ENCODE measurements around the gene PHLPP1.

PHLPP1 gene

GRCh38 chr18:62730941-62731340 lies 15.6 kb downstream of the PHLPP1 start:
- H3K4me3 ChIP-seq, result no peak overlapping the region
- H3K4me1 ChIP-seq, result peaks cover 0 to 22% (median 3%) of the 10 kb centered on the region in 4 donors
- H3K9me3 ChIP-seq, result peaks cover 0 to 9% (median 5%) of the 10 kb centered on the region in 3 donors
- no peaks in the 10 kb centered on the region for H3K27me3 ChIP-seq
- intact Hi-C loops (cut with DNase I; ENCODE audit: low total_unique reads), result no loop called here
- no peak overlapping the region for H3K27ac ChIP-seq
- no peaks in the 10 kb centered on the region for H3K36me3 ChIP-seq
- no peak for TF ChIP-seq CTCF (IDR thresholded peaks at IDR 0.05)
- DNase-seq, result no peak

DNA sequence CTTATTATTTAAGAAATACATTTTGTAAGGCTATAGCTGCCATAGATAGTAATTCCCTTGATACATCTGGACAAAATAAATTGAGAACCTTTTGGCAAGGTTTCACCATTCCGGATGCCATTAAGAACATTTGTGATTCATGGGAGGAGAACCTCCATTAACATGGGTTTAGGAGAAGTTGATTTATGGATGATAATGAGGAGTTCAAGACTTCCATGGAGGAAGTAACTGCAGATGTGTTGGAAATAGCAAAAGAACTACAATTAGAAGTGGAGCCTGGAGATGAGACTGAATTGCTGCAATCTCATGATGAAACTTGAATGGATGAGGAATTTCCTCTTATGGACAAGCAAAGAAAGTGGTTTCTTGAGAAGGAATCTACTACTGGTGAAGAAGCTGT lies 17.3 kb downstream of the PHLPP1 start:
- Histone ChIP-seq H3K36me3 (no peaks in the 10 kb centered on the region), H3K4me3 (no peak overlapping the region), H3K9me3 (peaks cover 0 to 9% (median 5%) of the 10 kb centered on the region in 3 donors), H3K27me3 (no peaks in the 10 kb centered on the region), H3K4me1 (peaks cover 0 to 22% (median 3%) of the 10 kb centered on the region in 4 donors), H3K27ac (no peak overlapping the region)
- intact Hi-C loops (cut with DNase I; ENCODE audit: low total_unique reads), result no loop called here
- no peak for DNase-seq
- no peak for TF ChIP-seq CTCF (IDR thresholded peaks at IDR 0.05)

DNA sequence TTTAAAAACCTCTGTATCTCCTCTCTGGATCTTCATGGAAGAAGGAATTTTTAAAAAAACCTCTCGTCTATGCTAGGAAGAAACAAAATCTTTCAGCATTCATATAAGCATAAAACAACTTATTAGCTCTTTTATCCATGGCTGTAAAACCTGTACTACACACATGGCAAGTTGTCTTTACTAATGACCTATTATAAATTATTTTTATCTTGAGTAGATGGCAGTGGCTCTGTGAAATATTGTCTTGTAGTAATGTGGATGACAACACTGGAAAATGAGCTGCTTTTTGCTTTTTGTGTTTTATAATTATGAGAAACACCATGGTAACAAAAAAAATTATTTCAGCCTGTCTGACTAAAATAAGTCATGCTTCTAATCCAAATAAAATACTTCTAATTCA lies 18.9 kb downstream of the PHLPP1 start:
- Histone ChIP-seq H3K4me3 (no peak overlapping the region), H3K36me3 (no peaks in the 10 kb centered on the region), H3K27ac (no peak overlapping the region), H3K9me3 (peaks cover 0 to 9% (median 5%) of the 10 kb centered on the region in 3 donors), H3K4me1 (peaks cover 0 to 13% (median 3%) of the 10 kb centered on the region in 4 donors), H3K27me3 (no peaks in the 10 kb centered on the region)
- intact Hi-C loops (cut with DNase I; ENCODE audit: low total_unique reads), result no loop called here
- no peak for DNase-seq
- no peak for TF ChIP-seq CTCF (IDR thresholded peaks at IDR 0.05)

- no peak for DNase-seq
- H3K9me3 ChIP-seq, result peaks cover 0 to 9% (median 5%) of the 10 kb centered on the region in 3 donors
- intact Hi-C loops (cut with DNase I; ENCODE audit: low total_unique reads), result no loop called here
- peaks cover 0 to 11% (median 3%) of the 10 kb centered on the region in 4 donors for H3K4me1 ChIP-seq
- H3K27ac ChIP-seq, result no peak overlapping the region
- no peak overlapping the region for H3K4me3 ChIP-seq
- TF ChIP-seq CTCF (IDR thresholded peaks at IDR 0.05), result no peak
- no peaks in the 10 kb centered on the region for H3K36me3 ChIP-seq
- H3K27me3 ChIP-seq, result no peaks in the 10 kb centered on the region
These were observed 20.0 kb downstream of the PHLPP1 start for GRCh38 chr18:62735387-62735786.

- DNase-seq, result no peak
- Histone ChIP-seq H3K36me3 (no peaks in the 10 kb centered on the region), H3K27me3 (no peaks in the 10 kb centered on the region), H3K4me1 (peaks cover 0 to 20% (median 8%) of the 10 kb centered on the region in 4 donors), H3K9me3 (peaks cover 0 to 9% (median 5%) of the 10 kb centered on the region in 3 donors), H3K4me3 (no peak overlapping the region), H3K27ac (no peak overlapping the region)
- no peak for TF ChIP-seq CTCF (IDR thresholded peaks at IDR 0.05)
- intact Hi-C loops (cut with DNase I; ENCODE audit: low total_unique reads), result no loop called here
These were observed 20.9 kb downstream of the PHLPP1 start for GRCh38 chr18:62736077-62736855.
